ENCODE results near the gene SDC4.

The SDC4 gene

DNA sequence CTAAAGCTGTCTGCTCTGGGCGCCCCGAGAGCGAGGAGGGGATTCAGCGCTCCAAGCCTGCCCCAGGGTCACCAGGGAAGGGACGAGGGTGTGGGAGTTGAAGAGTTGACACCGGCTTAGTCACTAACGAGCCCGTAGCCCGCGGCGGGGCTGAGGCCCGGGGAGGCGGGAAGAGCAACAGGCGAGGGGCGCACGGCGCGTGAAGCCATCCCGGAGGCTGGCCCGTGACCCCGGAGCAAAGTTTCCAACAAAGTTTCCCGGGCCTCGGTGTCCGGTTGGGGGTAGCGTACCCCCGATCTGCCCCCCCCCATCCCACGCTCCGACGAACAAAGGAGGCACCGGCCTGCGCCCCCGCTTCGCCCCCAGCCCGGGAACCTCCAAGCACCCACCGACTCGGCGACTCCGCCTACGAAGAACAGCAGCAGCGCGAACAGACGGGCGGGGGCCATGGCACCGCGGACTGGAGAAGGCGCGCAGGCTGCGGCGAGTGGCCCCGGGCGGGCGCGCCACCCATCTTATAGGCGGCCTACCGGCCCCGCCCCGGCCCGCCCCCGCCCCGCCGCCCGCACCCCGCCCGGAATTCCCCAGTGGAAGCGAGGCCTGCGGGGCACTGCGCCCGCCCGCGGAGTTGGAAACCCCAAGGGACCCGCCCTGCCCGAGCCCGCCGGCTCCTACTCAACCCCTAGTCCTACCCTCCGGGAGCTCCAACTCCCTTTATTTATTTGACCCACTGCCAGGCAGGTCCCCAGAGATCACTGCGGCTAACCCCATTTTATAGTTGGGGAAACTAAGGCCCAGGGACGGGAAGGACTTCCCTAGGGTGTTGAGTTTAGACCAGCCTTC, at the start of gene SDC4:
SDC4 (minus strand) TSS at position 489 of the 843 bp plus-strand sequence; CDS start at position 449, 40 bp downstream.
- H3K4me3 ChIP-seq = peak within 1 kb of the TSS; percentile 54 to 72 (median 62)
- H3K9me3 ChIP-seq (replicated peaks in 1 of 11) = no peaks in the 10 kb centered on the region
- peak within 1 kb of the TSS in 10 of 11 experiments; percentile 20 to 65 (median 54); a peak in 18 of 22 replicates for H3K27ac ChIP-seq
- H4K20me1 ChIP-seq = peaks cover 0 to 15% (median 0%) of the 10 kb centered on the region in 11 experiments; a peak in 6 of 22 replicates
- H3K36me3 ChIP-seq = no peaks in the 10 kb centered on the region
- peaks cover 0 to 24% (median 17%) of the 10 kb centered on the region in 11 experiments; a peak in 16 of 22 replicates for H3K27me3 ChIP-seq
- peaks cover 47 to 54% (median 50%) of the 10 kb centered on the region in 10 experiments for H3K4me1 ChIP-seq
- H3K4me2 ChIP-seq = peak within 1 kb of the TSS; percentile 88 to 97 (median 96)
- TF ChIP-seq Cebpa-rat (IDR thresholded peaks at IDR 0.05) = no peak
- peak within 1 kb of the TSS; percentile 51 to 76 (median 71); a peak in 21 of 22 replicates for H3K9ac ChIP-seq

DNA sequence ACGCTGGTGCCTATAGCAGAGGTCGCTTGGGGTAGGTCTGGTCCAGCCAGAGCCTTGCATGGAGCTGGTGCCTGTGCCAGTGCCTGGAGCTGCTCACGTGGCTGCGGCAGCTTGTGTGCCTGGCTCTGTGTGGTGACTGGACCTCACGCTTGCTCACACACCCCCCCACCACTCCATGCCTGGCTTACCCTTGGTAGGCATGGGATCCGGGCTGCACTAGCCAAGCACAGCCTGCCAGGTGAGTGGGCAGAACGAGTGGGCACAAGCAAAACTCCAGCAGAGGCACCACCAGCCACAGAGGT, 46.8 kb upstream of the SDC4 start:
- H3K9ac ChIP-seq = no peak overlapping the region
- H3K4me3 ChIP-seq = no peak overlapping the region
- H3K9me3 ChIP-seq (replicated peaks in 1 of 11) = peaks cover 8 to 17% (median 14%) of the 10 kb centered on the region in 11 experiments
- peaks cover 0 to 16% (median 9%) of the 10 kb centered on the region in 10 experiments; a peak in 14 of 20 replicates for H3K4me1 ChIP-seq
- H3K36me3 ChIP-seq = peaks cover 0 to 6% (median 0%) of the 10 kb centered on the region in 11 experiments; a peak in 3 of 22 replicates
- H3K27me3 ChIP-seq = no peaks in the 10 kb centered on the region
- no peak for TF ChIP-seq Cebpa-rat (IDR thresholded peaks at IDR 0.05)
- no peak overlapping the region for H3K27ac ChIP-seq
- no peaks in the 10 kb centered on the region for H4K20me1 ChIP-seq
- no peak overlapping the region for H3K4me2 ChIP-seq

DNA sequence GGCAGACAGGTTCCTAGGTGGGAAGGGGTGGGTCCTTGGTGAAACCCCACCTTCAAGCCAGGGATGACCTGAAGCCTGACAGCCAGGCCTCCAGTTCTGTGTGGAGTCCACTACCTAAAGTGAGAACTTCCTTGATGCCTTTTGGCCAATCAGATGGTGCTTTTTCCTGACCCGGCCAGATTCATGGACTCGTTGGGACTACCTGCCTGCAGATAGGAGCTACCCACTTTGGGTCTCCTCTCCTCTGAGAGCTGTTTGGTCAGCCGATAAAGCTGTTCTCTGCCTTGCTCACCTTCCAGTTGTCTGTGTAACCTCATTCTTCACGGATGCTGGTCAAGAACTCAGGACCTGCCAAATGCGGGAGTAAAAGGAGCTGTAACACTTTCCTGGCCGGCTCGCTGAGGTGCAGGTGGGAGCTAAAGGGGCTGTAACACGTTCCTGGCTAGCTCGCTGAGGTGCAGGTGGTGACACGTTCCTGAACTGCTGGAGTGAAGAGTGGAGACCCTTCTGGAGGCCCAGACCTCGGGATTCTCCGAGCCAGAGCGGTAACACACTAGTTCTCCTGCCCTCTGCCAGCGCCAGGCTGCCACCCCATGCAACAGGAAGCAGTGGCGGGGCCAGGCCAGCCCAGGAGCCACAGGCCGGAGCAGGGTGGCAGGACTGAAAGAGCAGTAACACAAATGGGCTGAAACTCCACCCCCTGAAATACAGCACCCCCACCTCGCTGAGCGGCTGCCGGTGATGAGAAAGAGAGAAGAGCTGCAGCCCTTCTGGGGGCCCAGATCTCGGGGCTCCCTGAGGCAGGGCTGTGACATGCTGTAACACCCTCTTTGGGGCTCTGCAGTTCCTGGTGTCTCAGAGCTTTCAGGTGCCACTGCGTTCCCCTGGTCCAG, 46.2 kb upstream of the SDC4 start:
- Histone ChIP-seq H3K9ac (no peak overlapping the region), H3K4me1 (peaks cover 0 to 18% (median 9%) of the 10 kb centered on the region in 10 experiments; a peak in 14 of 20 replicates), H3K9me3 (replicated peaks in 1 of 11) (peaks cover 2 to 11% (median 8%) of the 10 kb centered on the region in 11 experiments), H3K27ac (no peak overlapping the region), H3K27me3 (no peaks in the 10 kb centered on the region), H3K36me3 (0 out of 22 replicates have a peak, but pooled peaks cover 0 to under 1% (median 0%) of the 10 kb centered on the region in 11 experiments), H3K4me3 (no peak overlapping the region), H4K20me1 (no peaks in the 10 kb centered on the region), H3K4me2 (no peak overlapping the region)
- TF ChIP-seq Cebpa-rat (IDR thresholded peaks at IDR 0.05) = no peak

- no peak overlapping the region for H3K4me3 ChIP-seq
- H3K4me2 ChIP-seq = peak overlapping the region in 6 of 11 experiments; percentile 4 to 41 (median 26); a peak in 7 of 22 replicates
- no peaks in the 10 kb centered on the region for H4K20me1 ChIP-seq
- no peak overlapping the region for H3K27ac ChIP-seq
- no peak for TF ChIP-seq Cebpa-rat (IDR thresholded peaks at IDR 0.05)
- no peaks in the 10 kb centered on the region for H3K27me3 ChIP-seq
- no peaks in the 10 kb centered on the region for H3K36me3 ChIP-seq
- H3K9me3 ChIP-seq (replicated peaks in 1 of 11) = peaks cover 0 to 9% (median 2%) of the 10 kb centered on the region in 11 experiments; a peak in 9 of 22 replicates
- H3K9ac ChIP-seq = no peak overlapping the region
- peaks cover 0 to 18% (median 9%) of the 10 kb centered on the region in 10 experiments; a peak in 14 of 20 replicates for H3K4me1 ChIP-seq
These were observed 44.5 kb upstream of the SDC4 start for GRCh38 chr20:45392733-45393132.

DNA sequence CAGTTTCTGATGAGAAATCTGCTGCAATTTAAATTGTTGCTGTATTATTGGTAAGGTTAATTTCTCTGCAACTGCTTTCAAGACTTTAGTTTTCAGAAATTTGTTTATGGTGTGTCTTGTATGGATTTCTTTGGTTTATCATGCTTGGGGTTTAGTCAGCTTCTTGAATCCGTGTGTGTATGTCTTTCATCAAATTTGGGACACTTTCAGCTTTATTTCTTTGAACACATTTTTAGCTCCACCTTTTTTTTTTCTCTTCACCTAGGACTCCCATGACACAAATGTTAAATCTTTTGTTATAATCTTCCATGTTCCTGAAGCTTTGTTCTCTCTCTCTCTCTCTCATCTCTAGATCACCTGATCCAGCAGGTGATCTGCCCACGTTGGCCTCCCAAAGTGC, 43.3 kb upstream of the SDC4 start:
- no peak for TF ChIP-seq Cebpa-rat (IDR thresholded peaks at IDR 0.05)
- Histone ChIP-seq H3K4me1 (peaks cover 0 to 18% (median 9%) of the 10 kb centered on the region in 10 experiments; a peak in 14 of 20 replicates), H3K27me3 (no peaks in the 10 kb centered on the region), H3K36me3 (no peaks in the 10 kb centered on the region), H3K4me3 (no peak overlapping the region), H3K9ac (no peak overlapping the region), H3K27ac (no peak overlapping the region), H3K4me2 (no peak overlapping the region), H4K20me1 (no peaks in the 10 kb centered on the region), H3K9me3 (replicated peaks in 1 of 11) (peaks cover 0 to 20% (median 10%) of the 10 kb centered on the region in 11 experiments; a peak in 15 of 22 replicates)

GRCh38 chr20:45390931-45391330, 42.7 kb upstream of the SDC4 start:
- Histone ChIP-seq H3K4me1 (peaks cover 0 to 18% (median 9%) of the 10 kb centered on the region in 10 experiments; a peak in 14 of 20 replicates), H4K20me1 (no peaks in the 10 kb centered on the region), H3K9ac (no peak overlapping the region), H3K27me3 (no peaks in the 10 kb centered on the region), H3K36me3 (no peaks in the 10 kb centered on the region), H3K4me2 (no peak overlapping the region), H3K27ac (no peak overlapping the region), H3K4me3 (no peak overlapping the region), H3K9me3 (replicated peaks in 1 of 11) (peaks cover 0 to 22% (median 10%) of the 10 kb centered on the region in 11 experiments; a peak in 15 of 22 replicates)
- TF ChIP-seq Cebpa-rat (IDR thresholded peaks at IDR 0.05) = no peak

- TF ChIP-seq Cebpa-rat (IDR thresholded peaks at IDR 0.05) = no peak
- Histone ChIP-seq H3K4me2 (no peak overlapping the region), H3K4me3 (no peak overlapping the region), H3K9me3 (replicated peaks in 1 of 11) (peaks cover 0 to 22% (median 10%) of the 10 kb centered on the region in 11 experiments; a peak in 15 of 22 replicates), H3K9ac (no peak overlapping the region), H3K27ac (no peak overlapping the region), H3K36me3 (no peaks in the 10 kb centered on the region), H4K20me1 (no peaks in the 10 kb centered on the region), H3K27me3 (no peaks in the 10 kb centered on the region), H3K4me1 (peaks cover 0 to 9% (median 5%) of the 10 kb centered on the region in 10 experiments; a peak in 11 of 20 replicates)
These were observed 39.0 kb upstream of the SDC4 start for GRCh38 chr20:45387274-45387673.

GRCh38 chr20:45378191-45378590, 30.0 kb upstream of the SDC4 start, which contains the start of gene TP53TG5:
TSS of gene TP53TG5 (minus strand) at chr20:45378325. CDS start at chr20:45378236, 89 bp downstream.
- Histone ChIP-seq H3K27ac (no peak within 1 kb of the TSS), H3K4me3 (no peak within 1 kb of the TSS), H3K36me3 (0 out of 22 replicates have a peak, but pooled peaks cover 0 to 8% (median 0%) of the 10 kb centered on the region in 11 experiments), H3K9ac (no peak within 1 kb of the TSS), H3K9me3 (replicated peaks in 1 of 11) (no peaks in the 10 kb centered on the region), H4K20me1 (peaks cover 0 to 19% (median 11%) of the 10 kb centered on the region in 11 experiments; a peak in 10 of 22 replicates), H3K27me3 (peaks cover 0 to 5% (median 0%) of the 10 kb centered on the region in 11 experiments; a peak in 2 of 22 replicates), H3K4me1 (peaks cover 2 to 40% (median 21%) of the 10 kb centered on the region in 10 experiments; a peak in 18 of 20 replicates), H3K4me2 (no peak within 1 kb of the TSS; a peak in 1 of 22 replicates)
- no peak for TF ChIP-seq Cebpa-rat (IDR thresholded peaks at IDR 0.05)
